Spleen (tissue), 11 donors: ENCODE measurements around the gene PELI2. TPM values are rescaled to one million over a fixed set of nuclear protein-coding genes. Genes with fewer than 3 reads are reported as not detected.

Experiments
- DNase-seq: peaks from one replicate; pipeline ENCODE4 v3.0.0-alpha.2; 2020
- H3K27ac ChIP-seq, 8 donors: fragments of 200-600 bp; sonication (generic) in 7 of 8; 1 replicate in 4 of 8; 2 replicates in 4 of 8; pipeline versions ENCODE4 v1.5.0 to v1.8.0; 2016 to 2021; ENCODE audit warnings: inconsistent platforms in 4 of 8, mild to moderate bottlenecking in 4 of 8, moderate library complexity in 1 of 8
- H3K27me3 ChIP-seq, 7 donors: fragments of 200-600 bp; sonication (generic) in 6 of 7; replicated peaks in 1 of 7; 1 replicate in 4 of 7; 2 replicates in 3 of 7; pipeline versions ENCODE4 v1.5.0 to v1.8.0; 2016 to 2021; ENCODE audit warnings: inconsistent platforms in 3 of 7, mild to moderate bottlenecking in 1 of 7
- H3K36me3 ChIP-seq, 6 donors: fragments of 200-600 bp; sonication (generic) in 5 of 6; 1 replicate in 4 of 6; 2 replicates in 2 of 6; pipeline versions ENCODE4 v1.5.0 to v1.8.0; 2016 to 2021; ENCODE audit warnings: inconsistent platforms in 2 of 6
- H3K4me1 ChIP-seq, 6 donors: fragments of 200-600 bp; sonication (generic) in 5 of 6; 1 replicate in 3 of 6; 2 replicates in 3 of 6; pipeline versions ENCODE4 v1.5.0 to v1.8.0; 2016 to 2021; ENCODE audit warnings: inconsistent platforms in 3 of 6
- H3K4me3 ChIP-seq, 8 donors: fragments of 200-600 bp; sonication (generic) in 7 of 8; 1 replicate in 4 of 8; 2 replicates in 4 of 8; pipeline versions ENCODE4 v1.5.0 to v1.8.0; 2016 to 2021; ENCODE audit warnings: inconsistent platforms in 4 of 8, mild to moderate bottlenecking in 4 of 8, moderate library complexity in 2 of 8
- H3K9me3 ChIP-seq, 8 donors: fragments of 200-600 bp; sonication (generic) in 7 of 8; 1 replicate in 4 of 8; 2 replicates in 4 of 8; pipeline versions ENCODE4 v1.5.0 to v1.8.0; 2016 to 2021; ENCODE audit warnings: inconsistent platforms in 4 of 8
- CTCF ChIP-seq, 11 experiments: fragments of 200-600 bp in 7 of 11; fragments of 450-650 bp in 4 of 11; sonication (generic) in 4 of 11; IDR thresholded peaks in 8 of 11; conservative IDR thresholded peaks in 3 of 11; 1 replicate in 7 of 11; 2 replicates in 4 of 11; pipeline versions ENCODE4 v1.4.0 to v1.8.0; 2016 to 2021; ENCODE audit warnings: antibody characterized with exemption in 11 of 11, inconsistent platforms in 4 of 11, mild to moderate bottlenecking in 1 of 11
- POLR2A ChIP-seq, 3 donors: fragments of 450-650 bp; IDR thresholded peaks; one replicate each; pipeline ENCODE4 v1.5.1; 2017; ENCODE audit warnings: antibody characterized with exemption in 3 of 3, mild to moderate bottlenecking in 1 of 3
- POLR2AphosphoS5 ChIP-seq, 3 donors: sonication (generic); formaldehyde crosslinking; IDR thresholded peaks; one replicate each; pipeline ENCODE4 v1.5.1; 2017; ENCODE audit warnings: antibody characterized with exemption in 3 of 3
- WGBS, 5 donors: extraction: QIAGEN DNeasy Blood & Tissue Kit in 3 of 5; methylation state at CpG; one replicate each; pipeline versions ENCODE4 v1.1.5 to v1.1.7; 2013 to 2018; 5-methylcytosine and 5-hydroxymethylcytosine counted together
- intact Hi-C: fragments of 100-400 bp; cut with DNase I; formaldehyde crosslinking; loops from one replicate; pipeline ENCODE4 v1.15.0; 2023; ENCODE audit warnings: low total_unique reads
- polyA plus RNA-seq, 3 donors: library from polyadenylated mRNA; stranded (reverse); fragments of 200-250 nt; gene quantifications; one replicate each; pipeline ENCODE4 v1.2.1, GENCODE V29; 2013
- total RNA-seq, 7 donors: library from RNA; depleted of rRNA in 3 of 7; stranded (reverse); fragments of >200 nt in 3 of 7; fragmentation: NEBNext Ultra II Directional in 4 of 7; extraction: Animal tissue kit (Norgen Biotek cat#: 25700) in 4 of 7; gene quantifications; one replicate each; pipeline versions ENCODE4 v1.1.0 to v1.2.1, GENCODE V29; 2016 to 2021
- donor health status: healthy with polysubstance abuse.
- donor health status: DM: no; HTN: no; CAD: no; lungs with moderate emphysema.
- donor health status: DM: no; HTN: no; CAD: no.
- donor health status: Bipolar disorder and iron deficiency.
- donor health status: healthy.
- donor health status: DM: no; HTN: no; CAD: no.
- donor health status: DM: yes; HTN: yes; CAD: no.

The PELI2 gene
- total and polyA plus RNA-seq, 10 donors: 2.1 to 25.3 (median 18.0) TPM

- no peak for TF ChIP-seq POLR2A (IDR thresholded peaks at IDR 0.05)
- TF ChIP-seq CTCF (IDR thresholded peaks at IDR 0.05 in 8 of 11, conservative IDR thresholded peaks at IDR 0.05 in 3 of 11): no peak
- TF ChIP-seq POLR2AphosphoS5 (IDR thresholded peaks at IDR 0.05): no peak
- H3K27me3 ChIP-seq: no peaks in the 10 kb centered on the region
- peaks cover 0 to 38% (median 10%) of the 10 kb centered on the region in 6 donors for H3K36me3 ChIP-seq
- no peaks in the 10 kb centered on the region for H3K4me1 ChIP-seq
- no peak for DNase-seq
- WGBS, 5 donors: 83 to 96% (median 91%) methylated on average over 9 of the region's 9 CpGs
- H3K4me3 ChIP-seq: no peak overlapping the region
- peaks cover 0 to under 1% (median 0%) of the 10 kb centered on the region in 8 donors for H3K9me3 ChIP-seq
- H3K27ac ChIP-seq: no peak overlapping the region
- intact Hi-C loops: no loop called here
Measured at GRCh38 chr14:56299306-56299984, 181.2 kb downstream of the PELI2 start.

GRCh38 chr14:56300495-56300894 lies 182.3 kb downstream of the PELI2 start:
- Histone ChIP-seq H3K27ac (no peak overlapping the region), H3K36me3 (peaks cover 0 to 27% (median 10%) of the 10 kb centered on the region in 6 donors), H3K27me3 (no peaks in the 10 kb centered on the region), H3K4me1 (no peaks in the 10 kb centered on the region), H3K4me3 (no peak overlapping the region), H3K9me3 (peaks cover 0 to 11% (median 0%) of the 10 kb centered on the region in 8 donors)
- no peak for TF ChIP-seq POLR2AphosphoS5 (IDR thresholded peaks at IDR 0.05)
- no peak for TF ChIP-seq POLR2A (IDR thresholded peaks at IDR 0.05)
- no peak for TF ChIP-seq CTCF (IDR thresholded peaks at IDR 0.05 in 8 of 11, conservative IDR thresholded peaks at IDR 0.05 in 3 of 11)
- intact Hi-C loops: no loop called here
- DNase-seq: no peak
- WGBS, 5 donors: 92 to 97% (median 96%) methylated on average over 4 of the region's 4 CpGs

- Histone ChIP-seq H3K4me1 (no peaks in the 10 kb centered on the region), H3K27me3 (no peaks in the 10 kb centered on the region), H3K4me3 (no peak overlapping the region), H3K9me3 (peaks cover 0 to 15% (median 0%) of the 10 kb centered on the region in 8 donors), H3K27ac (no peak overlapping the region), H3K36me3 (no peaks in the 10 kb centered on the region)
- 85 to 95% (median 91%) methylated on average over 4 of the region's 4 CpGs for WGBS, 5 donors
- TF ChIP-seq POLR2AphosphoS5 (IDR thresholded peaks at IDR 0.05): no peak
- TF ChIP-seq POLR2A (IDR thresholded peaks at IDR 0.05): no peak
- no peak for TF ChIP-seq CTCF (IDR thresholded peaks at IDR 0.05 in 8 of 11, conservative IDR thresholded peaks at IDR 0.05 in 3 of 11)
- no peak for DNase-seq
- intact Hi-C loops: no loop called here
Measured at GRCh38 chr14:56304456-56304855, 186.2 kb downstream of the PELI2 start.

GRCh38 chr14:56309198-56309597 lies 191.0 kb downstream of the PELI2 start:
- H3K9me3 ChIP-seq: peaks cover 0 to 15% (median 0%) of the 10 kb centered on the region in 8 donors
- no peaks in the 10 kb centered on the region for H3K36me3 ChIP-seq
- no peaks in the 10 kb centered on the region for H3K27me3 ChIP-seq
- WGBS, 5 donors: 57 to 82% (median 79%) methylated on average over 4 of the region's 4 CpGs
- DNase-seq: no peak
- H3K27ac ChIP-seq: no peak overlapping the region
- intact Hi-C loops: no loop called here
- no peaks in the 10 kb centered on the region for H3K4me1 ChIP-seq
- TF ChIP-seq POLR2A (IDR thresholded peaks at IDR 0.05) (no peak), POLR2AphosphoS5 (IDR thresholded peaks at IDR 0.05) (no peak), CTCF (IDR thresholded peaks at IDR 0.05 in 8 of 11, conservative IDR thresholded peaks at IDR 0.05 in 3 of 11) (no peak)
- H3K4me3 ChIP-seq: no peak overlapping the region
